RWPE1 (cell line): ENCODE data around the gene UCN3.

ENCODE experiments used
- CTCF ChIA-PET: fragments of 350-600 bp; sonication (Branson Sonifier 250); formaldehyde crosslinking; extraction: SDS; loops from one replicate; lab custom pipeline; 2021; lab: Yijun Ruan, JAX
- POLR2A ChIA-PET: fragments of 400-600 bp; formaldehyde crosslinking; extraction: SDS; loops from one replicate; lab custom pipeline; 2020; ENCODE audit warnings: antibody characterized with exemption; ENCODE audit not compliant: low non-redundant PET; lab: Yijun Ruan, JAX
- DNase-seq: peaks from one replicate; pipeline ENCODE4 v3.0.0; 2012; ENCODE audit warnings: low spot score
- H3K27ac ChIP-seq: fragments of 450-650 bp; 2 replicates; pipeline ENCODE4 v1.5.1; 2017
- TF ChIP-seq, protein P1 (sequence below): fragments of 450-650 bp; conservative IDR thresholded peaks from 2 replicates; pipeline ENCODE4 v1.5.1; 2017; ENCODE audit warnings: low read depth, mild to moderate bottlenecking

UCN3 gene

GRCh38 chr10:5344746-5345145 is 20.0 kb upstream of the UCN3 start:
- H3K27ac ChIP-seq = no peak overlapping the region
- ChIA-PET CTCF (no interaction called here), POLR2A (no interaction called here)
- TF ChIP-seq, protein P1, sequence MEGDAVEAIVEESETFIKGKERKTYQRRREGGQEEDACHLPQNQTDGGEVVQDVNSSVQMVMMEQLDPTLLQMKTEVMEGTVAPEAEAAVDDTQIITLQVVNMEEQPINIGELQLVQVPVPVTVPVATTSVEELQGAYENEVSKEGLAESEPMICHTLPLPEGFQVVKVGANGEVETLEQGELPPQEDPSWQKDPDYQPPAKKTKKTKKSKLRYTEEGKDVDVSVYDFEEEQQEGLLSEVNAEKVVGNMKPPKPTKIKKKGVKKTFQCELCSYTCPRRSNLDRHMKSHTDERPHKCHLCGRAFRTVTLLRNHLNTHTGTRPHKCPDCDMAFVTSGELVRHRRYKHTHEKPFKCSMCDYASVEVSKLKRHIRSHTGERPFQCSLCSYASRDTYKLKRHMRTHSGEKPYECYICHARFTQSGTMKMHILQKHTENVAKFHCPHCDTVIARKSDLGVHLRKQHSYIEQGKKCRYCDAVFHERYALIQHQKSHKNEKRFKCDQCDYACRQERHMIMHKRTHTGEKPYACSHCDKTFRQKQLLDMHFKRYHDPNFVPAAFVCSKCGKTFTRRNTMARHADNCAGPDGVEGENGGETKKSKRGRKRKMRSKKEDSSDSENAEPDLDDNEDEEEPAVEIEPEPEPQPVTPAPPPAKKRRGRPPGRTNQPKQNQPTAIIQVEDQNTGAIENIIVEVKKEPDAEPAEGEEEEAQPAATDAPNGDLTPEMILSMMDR = no peak
- DNase-seq = no peak

- H3K27ac ChIP-seq = no peak overlapping the region
- POLR2A ChIA-PET = no interaction called here
- TF ChIP-seq, protein P1 = no peak
- no peak for DNase-seq
- CTCF ChIA-PET = interaction anchor here (0.7 kb wide), 1 partner anchor 453 kb away, joined by 3 read pairs; no protein-coding TSS in a partner anchor
Observed at GRCh38 chr10:5346881-5347280, 17.9 kb upstream of the UCN3 start.

DNA sequence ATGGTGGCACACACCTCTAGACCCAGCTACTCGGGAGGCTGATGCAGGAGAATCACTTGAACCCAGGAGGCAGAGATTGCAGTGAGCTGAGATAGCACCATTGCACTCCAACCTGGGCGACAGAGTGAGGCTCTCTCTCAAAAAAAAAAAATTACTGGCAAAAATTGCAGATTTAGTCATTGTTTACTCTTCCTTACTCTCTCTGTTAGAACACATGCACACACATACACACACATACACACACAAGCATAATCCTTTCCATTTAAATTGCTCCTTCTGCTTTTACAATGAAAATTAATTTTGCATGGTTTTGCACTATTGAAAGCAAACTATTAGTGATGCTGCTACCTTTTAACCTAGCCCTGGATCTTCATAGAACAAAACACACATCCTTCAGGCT is 15.4 kb upstream of the UCN3 start:
- TF ChIP-seq, protein P1 = no peak
- POLR2A ChIA-PET = no interaction called here
- H3K27ac ChIP-seq = no peak overlapping the region
- no peak for DNase-seq
- CTCF ChIA-PET = no interaction called here

- TF ChIP-seq, protein P1 = no peak
- no peak for DNase-seq
- POLR2A ChIA-PET = no interaction called here
- CTCF ChIA-PET = no interaction called here
- no peak overlapping the region for H3K27ac ChIP-seq
Observed at GRCh38 chr10:5354068-5354467, 10.7 kb upstream of the UCN3 start.

DNA sequence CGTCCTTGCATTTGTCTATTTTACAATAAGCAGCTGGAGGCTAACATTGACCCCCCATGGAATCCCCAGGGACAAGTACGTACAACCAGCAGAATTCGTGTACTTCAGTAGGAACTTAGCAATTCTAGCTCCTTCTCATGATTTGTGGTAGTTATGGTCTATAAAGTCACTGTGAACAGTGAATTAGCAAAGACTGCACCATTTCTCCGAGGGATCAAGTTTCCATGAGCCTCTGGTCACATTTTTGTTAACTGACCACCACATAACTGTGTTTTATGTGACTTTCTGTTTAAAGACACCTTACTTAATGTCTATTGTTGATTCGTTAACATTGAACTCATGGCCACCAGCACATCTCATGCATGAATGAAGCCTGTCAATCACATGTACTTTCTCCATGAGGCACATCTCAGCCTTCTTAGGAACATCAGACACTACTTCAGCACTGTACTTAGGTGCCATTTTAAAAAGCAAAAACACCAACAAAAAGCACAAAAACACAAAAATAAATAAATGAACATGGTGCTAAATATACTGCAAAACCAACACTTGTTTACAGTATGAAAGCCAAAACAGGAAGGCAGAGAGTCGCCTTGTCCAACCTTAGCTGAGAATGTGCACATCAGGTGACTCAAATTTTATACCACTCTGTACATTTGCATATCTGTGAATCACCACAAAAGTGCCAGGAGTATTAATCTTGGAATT is 9.0 kb upstream of the UCN3 start:
- CTCF ChIA-PET = interaction anchor here (0.6 kb wide), 1 partner anchor 1718 kb away, joined by 3 read pairs; no protein-coding TSS in a partner anchor
- POLR2A ChIA-PET = no interaction called here
- TF ChIP-seq, protein P1 = no peak
- DNase-seq = no peak
- H3K27ac ChIP-seq = no peak overlapping the region

DNA sequence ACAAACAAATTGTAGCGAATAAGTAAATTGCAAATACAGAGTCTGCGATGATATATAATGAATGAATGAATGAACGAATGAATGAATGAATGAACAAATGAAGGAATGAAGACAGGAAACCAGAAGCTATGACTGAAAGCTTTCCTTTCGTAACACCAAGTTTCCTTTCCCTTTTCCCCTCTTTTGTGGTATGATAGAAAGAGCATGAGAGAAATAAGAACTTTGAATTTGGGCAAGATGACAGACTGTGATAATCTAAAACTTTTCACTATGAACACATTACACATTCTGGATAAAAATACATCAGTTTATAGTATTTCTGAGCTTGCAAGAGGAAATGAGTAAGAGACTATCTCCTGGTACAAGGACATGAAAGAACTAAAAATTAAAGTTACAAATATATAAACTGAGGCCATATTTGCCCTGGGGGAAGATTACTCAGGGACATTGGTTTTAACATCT is 8.4 kb upstream of the UCN3 start:
- H3K27ac ChIP-seq = no peak overlapping the region
- CTCF ChIA-PET = interaction anchor here (0.6 kb wide), 1 partner anchor 1719 kb away, joined by 3 read pairs; no protein-coding TSS in a partner anchor
- POLR2A ChIA-PET = no interaction called here
- TF ChIP-seq, protein P1 = no peak
- no peak for DNase-seq
